ENCODE measurements around the gene ATAD3B. TPM values are rescaled to one million over a fixed set of nuclear protein-coding genes. Genes with fewer than 3 reads are reported as not detected.

The ATAD3B gene
- total RNA-seq, 1 donor from 2014 or later = 39.2 TPM

DNA sequence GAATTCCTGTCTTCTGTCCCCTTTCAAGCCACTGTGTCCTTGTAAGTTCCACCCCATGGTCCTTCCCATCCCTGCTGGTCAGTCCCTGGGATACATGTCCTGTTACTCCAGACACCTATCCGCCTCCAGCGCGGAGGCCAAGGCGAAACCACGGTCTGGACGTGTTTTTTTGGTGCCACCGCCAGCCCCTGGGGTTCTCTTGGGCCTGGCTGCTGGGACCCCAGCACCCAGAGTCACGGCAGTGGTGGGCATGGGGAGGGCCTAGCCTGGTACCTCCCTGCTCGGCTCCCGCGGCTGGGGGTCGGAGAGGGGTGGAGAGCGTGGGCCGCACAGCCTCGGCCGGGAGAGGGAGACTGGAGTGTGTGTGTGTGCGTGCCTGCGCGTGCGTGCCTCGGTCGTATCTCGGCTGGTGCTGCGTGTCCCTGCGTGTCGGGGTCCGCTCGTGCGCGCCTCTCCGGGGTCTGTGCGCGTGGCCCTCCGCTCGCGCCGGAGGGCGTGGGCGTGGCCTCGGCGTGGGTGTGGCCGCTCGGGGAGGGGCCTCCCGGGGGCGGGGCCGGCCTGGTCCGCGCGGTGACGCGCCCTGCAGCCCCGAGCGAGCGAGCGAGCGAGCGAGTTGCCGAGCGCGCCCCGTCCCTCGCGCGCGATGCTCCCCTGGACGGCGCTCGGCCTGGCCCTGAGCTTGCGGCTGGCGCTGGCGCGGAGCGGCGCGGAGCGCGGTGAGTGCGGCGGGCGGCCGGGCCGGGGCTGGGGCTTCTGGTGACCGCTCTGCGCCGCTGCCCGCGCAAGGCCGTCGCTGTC, 36.3 kb upstream of the ATAD3B start, which contains the start of gene VWA1:
TSS of gene VWA1 (plus strand) at position 585 of the 798 bp plus-strand sequence. CDS start at position 644, 59 bp downstream.
- peak within 1 kb of the TSS; percentile 95 for H3K27ac Mint-ChIP-seq
- no peaks in the 10 kb centered on the region for H3K36me3 Mint-ChIP-seq
- peaks cover 41% of the 10 kb centered on the region for H3K4me1 Mint-ChIP-seq
- H3K27me3 Mint-ChIP-seq (ENCODE audit: low read depth) = no peaks in the 10 kb centered on the region
- peak; percentile 68 to 89 for DNase-seq (ENCODE audit: low spot score in 2 of 2, unreplicated experiment in 2 of 2)
- H3K9me3 Mint-ChIP-seq = no peaks in the 10 kb centered on the region
- peak within 1 kb of the TSS; percentile 77 for H3K4me3 Mint-ChIP-seq
- TF ChIP-seq, protein P1, sequence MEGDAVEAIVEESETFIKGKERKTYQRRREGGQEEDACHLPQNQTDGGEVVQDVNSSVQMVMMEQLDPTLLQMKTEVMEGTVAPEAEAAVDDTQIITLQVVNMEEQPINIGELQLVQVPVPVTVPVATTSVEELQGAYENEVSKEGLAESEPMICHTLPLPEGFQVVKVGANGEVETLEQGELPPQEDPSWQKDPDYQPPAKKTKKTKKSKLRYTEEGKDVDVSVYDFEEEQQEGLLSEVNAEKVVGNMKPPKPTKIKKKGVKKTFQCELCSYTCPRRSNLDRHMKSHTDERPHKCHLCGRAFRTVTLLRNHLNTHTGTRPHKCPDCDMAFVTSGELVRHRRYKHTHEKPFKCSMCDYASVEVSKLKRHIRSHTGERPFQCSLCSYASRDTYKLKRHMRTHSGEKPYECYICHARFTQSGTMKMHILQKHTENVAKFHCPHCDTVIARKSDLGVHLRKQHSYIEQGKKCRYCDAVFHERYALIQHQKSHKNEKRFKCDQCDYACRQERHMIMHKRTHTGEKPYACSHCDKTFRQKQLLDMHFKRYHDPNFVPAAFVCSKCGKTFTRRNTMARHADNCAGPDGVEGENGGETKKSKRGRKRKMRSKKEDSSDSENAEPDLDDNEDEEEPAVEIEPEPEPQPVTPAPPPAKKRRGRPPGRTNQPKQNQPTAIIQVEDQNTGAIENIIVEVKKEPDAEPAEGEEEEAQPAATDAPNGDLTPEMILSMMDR (IDR thresholded peaks at IDR 0.05; ENCODE audit: unreplicated experiment) = no peak

DNA sequence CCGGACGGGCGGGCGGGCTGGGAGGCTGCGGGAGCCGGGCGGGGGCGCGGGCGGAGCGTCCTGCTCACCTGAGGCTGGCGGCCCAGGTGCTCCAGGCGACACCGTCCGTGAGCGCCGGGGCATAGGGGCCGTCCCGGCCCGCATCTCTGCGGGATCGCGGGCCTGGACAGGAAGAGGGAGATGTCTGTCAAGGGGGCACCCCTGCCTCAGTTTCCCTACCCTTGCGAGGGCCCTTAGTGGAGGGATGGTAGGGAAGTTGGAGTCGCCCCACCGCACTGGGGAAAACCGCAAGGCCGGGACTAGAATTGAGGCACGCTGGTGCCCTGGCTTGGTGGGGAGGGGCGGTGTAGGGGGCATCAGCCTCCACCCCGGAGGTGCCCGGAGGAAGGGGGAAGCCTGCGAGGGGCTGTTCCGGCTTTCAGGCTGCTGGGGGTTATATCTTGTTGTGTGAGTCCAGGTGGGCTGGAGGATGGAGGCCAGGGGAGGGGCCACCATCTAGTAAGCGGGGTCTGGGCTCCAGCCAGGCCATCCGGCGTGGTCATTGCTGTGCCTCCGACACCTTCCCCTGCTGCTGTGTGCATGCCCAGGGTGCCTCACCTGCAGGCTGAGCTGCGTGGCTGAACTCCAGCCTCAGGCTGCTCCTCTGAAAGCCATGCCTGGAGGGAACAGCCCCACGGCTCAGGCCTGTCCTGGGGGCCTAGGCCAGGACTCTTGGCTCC, 35.5 kb upstream of the ATAD3B start:
- Mint-ChIP-seq H3K4me1 (peaks cover 44% of the 10 kb centered on the region), H3K27me3 (ENCODE audit: low read depth) (no peaks in the 10 kb centered on the region), H3K27ac (peak overlapping the region; percentile 69), H3K36me3 (peaks cover 4% of the 10 kb centered on the region), H3K4me3 (peak overlapping the region; percentile 77), H3K9me3 (no peaks in the 10 kb centered on the region)
- TF ChIP-seq, protein P1 (IDR thresholded peaks at IDR 0.05; ENCODE audit: unreplicated experiment) = no peak
- no peak for DNase-seq (ENCODE audit: low spot score in 2 of 2, unreplicated experiment in 2 of 2)

DNA sequence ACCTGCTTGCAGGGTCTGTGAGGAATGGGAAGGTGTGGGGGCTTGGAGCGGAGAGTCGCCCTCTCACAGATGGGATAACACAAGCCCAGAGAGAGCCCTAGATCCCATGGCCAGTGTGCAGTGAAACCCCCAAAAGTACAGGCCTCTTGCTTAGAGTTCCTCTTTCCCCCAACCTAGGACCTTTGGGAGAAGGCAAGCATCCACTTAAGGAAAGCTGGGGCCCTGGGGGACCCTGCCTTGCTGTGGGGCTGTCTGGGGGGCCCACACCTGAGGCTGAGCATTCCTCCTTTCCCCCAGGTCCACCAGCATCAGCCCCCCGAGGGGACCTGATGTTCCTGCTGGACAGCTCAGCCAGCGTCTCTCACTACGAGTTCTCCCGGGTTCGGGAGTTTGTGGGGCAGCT, 34.9 kb upstream of the ATAD3B start:
- H3K27ac Mint-ChIP-seq = peak overlapping the region; percentile 69

DNA sequence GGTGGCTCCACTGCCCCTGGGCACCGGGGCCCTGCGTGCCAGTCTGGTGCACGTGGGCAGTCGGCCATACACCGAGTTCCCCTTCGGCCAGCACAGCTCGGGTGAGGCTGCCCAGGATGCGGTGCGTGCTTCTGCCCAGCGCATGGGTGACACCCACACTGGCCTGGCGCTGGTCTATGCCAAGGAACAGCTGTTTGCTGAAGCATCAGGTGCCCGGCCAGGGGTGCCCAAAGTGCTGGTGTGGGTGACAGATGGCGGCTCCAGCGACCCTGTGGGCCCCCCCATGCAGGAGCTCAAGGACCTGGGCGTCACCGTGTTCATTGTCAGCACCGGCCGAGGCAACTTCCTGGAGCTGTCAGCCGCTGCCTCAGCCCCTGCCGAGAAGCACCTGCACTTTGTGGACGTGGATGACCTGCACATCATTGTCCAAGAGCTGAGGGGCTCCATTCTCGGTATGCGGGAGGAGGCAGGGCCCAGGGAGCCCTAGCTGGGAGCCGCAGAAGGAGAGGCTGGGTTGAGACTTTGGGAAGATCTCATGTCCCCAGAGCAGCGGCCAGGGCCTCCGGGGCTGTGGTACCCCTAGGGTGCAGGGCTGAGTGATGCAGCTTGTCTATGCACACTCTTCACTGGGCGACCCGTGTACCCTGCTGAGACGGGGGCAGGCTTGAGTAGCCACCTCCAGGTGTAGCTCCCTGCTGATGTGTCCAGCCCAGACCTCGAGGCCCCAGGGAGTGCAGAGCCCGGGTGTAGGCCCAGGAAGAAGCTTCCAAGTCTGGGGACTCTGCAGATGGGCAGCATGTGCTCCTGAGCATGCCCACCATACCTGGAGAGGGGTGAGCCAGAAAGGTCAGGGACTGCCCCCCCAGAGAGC, 34.3 kb upstream of the ATAD3B start:
- H3K4me3 Mint-ChIP-seq = peak overlapping the region; percentile 77
- no peaks in the 10 kb centered on the region for H3K27me3 Mint-ChIP-seq (ENCODE audit: low read depth)
- H3K4me1 Mint-ChIP-seq = peaks cover 38% of the 10 kb centered on the region
- DNase-seq (ENCODE audit: low spot score in 2 of 2, unreplicated experiment in 2 of 2) = no peak
- no peak overlapping the region for H3K27ac Mint-ChIP-seq
- no peaks in the 10 kb centered on the region for H3K9me3 Mint-ChIP-seq
- TF ChIP-seq, protein P1 (IDR thresholded peaks at IDR 0.05; ENCODE audit: unreplicated experiment) = no peak
- H3K36me3 Mint-ChIP-seq = peaks cover 4% of the 10 kb centered on the region

More for the DNA sequence above, 34.9 kb upstream of the ATAD3B start:
- no peak for DNase-seq (ENCODE audit: low spot score in 2 of 2, unreplicated experiment in 2 of 2)
- TF ChIP-seq, protein P1 (IDR thresholded peaks at IDR 0.05; ENCODE audit: unreplicated experiment) = no peak
- Mint-ChIP-seq H3K9me3 (no peaks in the 10 kb centered on the region), H3K4me1 (peaks cover 40% of the 10 kb centered on the region), H3K36me3 (peaks cover 4% of the 10 kb centered on the region), H3K4me3 (peak overlapping the region; percentile 77), H3K27me3 (ENCODE audit: low read depth) (no peaks in the 10 kb centered on the region)

DNA sequence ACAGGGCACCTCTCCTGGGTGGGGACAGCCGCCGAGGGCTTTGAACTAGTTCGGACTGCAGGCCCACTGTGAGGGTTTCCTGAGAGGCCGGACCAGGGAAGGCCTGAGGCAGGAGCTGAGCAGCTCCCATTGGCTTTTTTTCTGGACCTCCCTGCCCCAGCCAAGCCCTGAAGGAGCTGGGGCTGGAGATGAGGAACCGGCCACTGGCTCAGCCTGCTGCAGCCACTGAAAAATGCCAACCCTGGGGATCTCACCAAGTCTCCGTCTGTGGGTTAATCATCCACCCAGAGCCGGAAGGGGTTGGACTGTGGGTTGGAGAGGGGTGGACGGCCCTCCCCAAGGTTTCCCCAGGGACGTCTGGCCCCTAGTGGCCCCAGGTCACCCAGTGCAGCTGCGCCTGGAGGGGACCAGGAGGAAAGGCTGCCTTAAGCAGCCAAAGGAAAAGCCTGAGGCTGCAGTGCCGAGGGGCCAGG, 33.6 kb upstream of the ATAD3B start:
- TF ChIP-seq, protein P1 (IDR thresholded peaks at IDR 0.05; ENCODE audit: unreplicated experiment) = no peak
- peaks cover 33% of the 10 kb centered on the region for H3K4me1 Mint-ChIP-seq
- H3K4me3 Mint-ChIP-seq = no peak overlapping the region
- no peak overlapping the region for H3K27ac Mint-ChIP-seq
- H3K9me3 Mint-ChIP-seq = no peaks in the 10 kb centered on the region
- DNase-seq (ENCODE audit: low spot score in 2 of 2, unreplicated experiment in 2 of 2) = no peak
- H3K36me3 Mint-ChIP-seq = peaks cover 4% of the 10 kb centered on the region
- no peaks in the 10 kb centered on the region for H3K27me3 Mint-ChIP-seq (ENCODE audit: low read depth)

All from mesothelial cell of epicardium (in vitro differentiated cells).